Psoas muscle (tissue), 8 donors: Measurements from ENCODE around the gene TMEM121B. TPM values are rescaled to one million over a fixed set of nuclear protein-coding genes. Genes with fewer than 3 reads are reported as not detected.

ENCODE experiments used
- ATAC-seq, 4 donors: fragments of 200-7000 bp; cut with Tn5 transposase; one replicate each; pipeline ENCODE4 v1.9.1; 2020; ENCODE audit warnings: moderate library complexity in 3 of 4, mild to moderate bottlenecking in 2 of 4
- DNase-seq, 2 donors: peaks; one replicate each; pipeline ENCODE4 v3.0.0-alpha.2; 2020
- H3K27ac ChIP-seq: fragments of 200-600 bp; one replicate; pipeline ENCODE4 v1.8.0; 2022
- H3K27me3 ChIP-seq, 3 donors: fragments of 200-600 bp in 1 of 3; one replicate each; pipeline versions ENCODE4 v1.6.1 to v1.8.0; 2013 to 2022; ENCODE audit warnings: low read length in 2 of 3, mild to moderate bottlenecking in 2 of 3, moderate library complexity in 1 of 3; ENCODE audit not compliant: insufficient read depth in 3 of 3
- H3K36me3 ChIP-seq, 2 donors: fragments of 200-600 bp in 1 of 2; one replicate each; pipeline versions ENCODE4 v1.6.1 to v1.8.0; 2013 to 2022; ENCODE audit warnings: low read depth in 1 of 2, mild to moderate bottlenecking in 1 of 2, moderate library complexity in 1 of 2; ENCODE audit not compliant: insufficient read depth in 1 of 2
- H3K4me1 ChIP-seq: fragments of 200-600 bp; one replicate; pipeline ENCODE4 v1.8.0; 2022
- H3K4me3 ChIP-seq: fragments of 200-600 bp; one replicate; pipeline ENCODE4 v1.8.0; 2022; ENCODE audit warnings: mild to moderate bottlenecking
- H3K9me3 ChIP-seq: fragments of 200-600 bp; one replicate; pipeline ENCODE4 v1.8.0; 2022
- CTCF ChIP-seq: fragments of 200-600 bp; IDR thresholded peaks from one replicate; pipeline ENCODE4 v1.8.0; 2022; ENCODE audit warnings: antibody characterized with exemption
- WGBS, 3 donors: extraction: QIAGEN DNeasy Blood & Tissue Kit; methylation state at CpG; one replicate each; pipeline versions ENCODE4 v1.1.6 to v1.1.7; 2013; 5-methylcytosine and 5-hydroxymethylcytosine counted together
- intact Hi-C, 2 donors: fragments of 100-400 bp; cut with DNase I; formaldehyde crosslinking; loops; one replicate each; pipeline versions ENCODE4 v1.11.0 to v1.14.2; 2022
- polyA plus RNA-seq, 3 donors: library from polyadenylated mRNA; stranded (reverse); fragments of 200-250 nt; gene quantifications; one replicate each; pipeline ENCODE4 v1.2.3, GENCODE V29; 2013
- total RNA-seq, 4 donors: library from RNA; stranded (reverse); fragmentation: NEBNext Ultra II Directional in 2 of 4; extraction: Animal tissue kit (Norgen Biotek cat#: 25700) in 2 of 4; gene quantifications; one replicate each; pipeline versions ENCODE4 v1.2.1 to v1.2.4, GENCODE V29; 2021 to 2023
- donor health status: healthy with polysubstance abuse.
- donor health status: DM: no; HTN: no; CAD: no; lungs with moderate emphysema.
- donor health status: Bipolar disorder and iron deficiency.
- donor health status: healthy.
- donor health status: DM: yes; HTN: yes; CAD: no.
- donor health status: DM: no; HTN: no; CAD: no.
- donor health status: DM: no; HTN: no; CAD: no.
- donor health status: DM: yes; HTN: yes; CAD: no.

The TMEM121B gene
- total and polyA plus RNA-seq, 7 donors: 0.03 to 0.80 (median 0.28) TPM

GRCh38 chr22:17109113-17109865 is 11.9 kb downstream of the TMEM121B start:
- Histone ChIP-seq H3K36me3 (peaks cover 0 to 5% of the 10 kb centered on the region in 2 donors), H3K4me1 (no peaks in the 10 kb centered on the region), H3K9me3 (no peaks in the 10 kb centered on the region), H3K27ac (no peak overlapping the region), H3K27me3 (peaks cover 0 to 2% (median 0%) of the 10 kb centered on the region in 3 donors), H3K4me3 (no peak overlapping the region)
- DNase-seq (no peak), ATAC-seq (no peak)
- intact Hi-C loops: no loop called here
- WGBS, 3 donors: 86 to 88% (median 88%) methylated on average over 33 to 42 of the region's 42 CpGs
- TF ChIP-seq CTCF: no peak

GRCh38 chr22:17108256-17109112 is 12.7 kb downstream of the TMEM121B start:
- intact Hi-C loops: no loop called here
- WGBS, 3 donors: 95 to 97% (median 96%) methylated on average over 61 to 66 of the region's 66 CpGs
- ATAC-seq (no peak), DNase-seq (no peak)
- Histone ChIP-seq H3K27ac (no peak overlapping the region), H3K27me3 (peaks cover 0 to 2% (median 0%) of the 10 kb centered on the region in 3 donors), H3K4me3 (no peak overlapping the region), H3K9me3 (no peaks in the 10 kb centered on the region), H3K4me1 (no peaks in the 10 kb centered on the region), H3K36me3 (peaks cover 0 to 5% of the 10 kb centered on the region in 2 donors)
- no peak for TF ChIP-seq CTCF

DNA sequence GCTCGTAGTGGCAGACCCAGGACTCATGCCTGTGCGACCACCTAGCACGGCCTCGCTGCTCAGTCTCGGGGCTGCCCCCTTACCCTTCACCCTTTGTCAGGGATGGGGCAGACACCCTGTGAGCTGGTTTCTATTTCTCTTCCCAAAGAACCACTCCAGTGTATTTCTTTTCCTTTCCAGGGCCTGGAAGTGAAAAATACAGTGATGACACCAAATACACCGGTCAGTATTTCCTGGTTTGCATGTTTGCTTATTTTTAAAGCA is 13.7 kb downstream of the TMEM121B start:
- DNase-seq (no peak), ATAC-seq (no peak)
- H3K27ac ChIP-seq: no peak overlapping the region
- TF ChIP-seq CTCF: no peak
- H3K4me3 ChIP-seq: no peak overlapping the region
- WGBS, 3 donors: 91 to 95% (median 93%) methylated on average over 6 of the region's 6 CpGs
- peaks cover 0 to 10% of the 10 kb centered on the region in 2 donors for H3K36me3 ChIP-seq
- peaks cover 0 to 2% (median 0%) of the 10 kb centered on the region in 3 donors for H3K27me3 ChIP-seq
- intact Hi-C loops: no loop called here
- no peaks in the 10 kb centered on the region for H3K9me3 ChIP-seq
- no peaks in the 10 kb centered on the region for H3K4me1 ChIP-seq

GRCh38 chr22:17106785-17107546 is 14.2 kb downstream of the TMEM121B start:
- no peak for TF ChIP-seq CTCF
- 80 to 84% (median 84%) methylated on average over 15 of the region's 15 CpGs for WGBS, 3 donors
- Histone ChIP-seq H3K9me3 (no peaks in the 10 kb centered on the region), H3K4me3 (no peak overlapping the region), H3K27ac (no peak overlapping the region), H3K36me3 (peaks cover 0 to 16% of the 10 kb centered on the region in 2 donors), H3K27me3 (peaks cover 0 to 2% (median 0%) of the 10 kb centered on the region in 3 donors), H3K4me1 (no peaks in the 10 kb centered on the region)
- no peak for DNase-seq
- intact Hi-C loops: no loop called here
- no peak for ATAC-seq
